HUES64 (cell line): ENCODE measurements around the gene NUDT14.

Source experiments
- H3K27ac ChIP-seq: 2 replicates; pipeline ENCODE4 v1.7.0; 2013; ENCODE audit warnings: low read depth, low read length, inconsistent platforms
- H3K27me3 ChIP-seq: 2 replicates; pipeline ENCODE4 v1.6.1; 2013; ENCODE audit warnings: mild to moderate bottlenecking, low read length; ENCODE audit not compliant: insufficient read depth
- H3K36me3 ChIP-seq: 2 replicates; pipeline ENCODE4 v1.6.1; 2013; ENCODE audit warnings: mild to moderate bottlenecking, low read length; ENCODE audit not compliant: insufficient read depth
- H3K4me1 ChIP-seq: 2 replicates; pipeline ENCODE4 v1.6.1; 2013; ENCODE audit warnings: mild to moderate bottlenecking, low read length, moderate library complexity; ENCODE audit not compliant: insufficient read depth
- H3K4me3 ChIP-seq: 2 replicates; pipeline ENCODE4 v1.5.1; 2013; ENCODE audit warnings: mild to moderate bottlenecking, low read length, moderate library complexity
- H3K9ac ChIP-seq: 2 replicates; pipeline ENCODE4 v1.6.1; 2013; ENCODE audit warnings: mild to moderate bottlenecking, low read depth, low read length
- H3K9me3 ChIP-seq: 2 replicates; pipeline ENCODE4 v1.6.1; 2013; ENCODE audit warnings: low read depth, low read length; ENCODE audit not compliant: insufficient read depth
- WGBS: fragments of 150-250, 120-280 bp; methylation state at CpG from one replicate; pipeline ENCODE4 v1.1.7; 2013; ENCODE audit warnings: missing lambda C conversion rate; 5-methylcytosine and 5-hydroxymethylcytosine counted together

Gene NUDT14

DNA sequence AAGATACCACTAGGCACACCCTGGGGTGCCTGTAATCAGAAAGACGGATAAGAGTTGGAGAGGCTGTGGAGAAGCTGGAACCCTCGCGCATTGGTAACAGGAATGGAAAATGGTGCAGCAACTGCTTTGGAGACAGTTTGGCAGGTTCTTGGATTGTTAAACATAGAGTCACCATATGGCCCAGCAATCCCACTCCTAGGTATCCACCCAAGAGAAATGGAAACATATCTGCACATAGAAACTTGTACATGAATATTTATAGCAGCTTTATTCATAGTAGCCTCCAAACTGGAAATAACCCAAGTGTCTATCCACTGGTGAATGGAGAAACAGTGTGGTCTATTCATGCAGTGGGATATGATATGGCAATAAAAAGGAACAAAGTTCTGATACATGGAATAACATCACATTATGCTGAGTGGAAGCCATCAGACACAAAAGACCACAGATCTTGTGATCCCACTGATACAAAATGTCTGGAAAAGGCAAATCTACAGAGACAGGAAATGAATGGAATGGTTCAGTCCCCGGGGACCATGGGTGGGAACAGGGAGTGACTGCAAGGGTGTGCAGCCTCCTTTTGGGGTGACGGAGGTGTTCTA lies 57.9 kb downstream of the NUDT14 start:
- peaks cover 17% of the 10 kb centered on the region; the same call in 1 of the 2 replicates for H3K9me3 ChIP-seq
- no peaks in the 10 kb centered on the region for H3K27me3 ChIP-seq
- WGBS: 95% methylated on average over 5 of the region's 5 CpGs
- no peak overlapping the region for H3K4me3 ChIP-seq
- no peaks in the 10 kb centered on the region for H3K4me1 ChIP-seq
- no peaks in the 10 kb centered on the region for H3K36me3 ChIP-seq
- no peak overlapping the region for H3K9ac ChIP-seq
- no peak overlapping the region for H3K27ac ChIP-seq
